Nephron progenitor cell (in vitro differentiated cells): ENCODE data around the gene IL1RN.
A peak's percentile ranks its signal among the peaks of the same experiment; 100 is the strongest.

Experiments
- DNase-seq: peaks from one replicate; pipeline ENCODE4 v3.0.0; 2021
- H3K27ac Mint-ChIP-seq: 2 replicates; pipeline ENCODE4 v1.8.0; 2021; ENCODE audit warnings: mild to moderate bottlenecking, moderate library complexity, mixed read lengths
- H3K27me3 Mint-ChIP-seq: 2 replicates; pipeline ENCODE4 v1.8.0; 2021; ENCODE audit warnings: mild to moderate bottlenecking, low read depth, mixed read lengths; ENCODE audit not compliant: poor library complexity
- H3K36me3 Mint-ChIP-seq: 2 replicates; pipeline ENCODE4 v1.8.0; 2021; ENCODE audit warnings: low read depth, mixed read lengths
- H3K4me1 Mint-ChIP-seq: 2 replicates; pipeline ENCODE4 v1.8.0; 2021; ENCODE audit warnings: mixed read lengths
- H3K4me3 Mint-ChIP-seq: 2 replicates; pipeline ENCODE4 v1.8.0; 2021; ENCODE audit warnings: mild to moderate bottlenecking, moderate library complexity, mixed read lengths
- H3K9me3 Mint-ChIP-seq: 2 replicates; pipeline ENCODE4 v1.8.0; 2021; ENCODE audit warnings: mild to moderate bottlenecking, moderate library complexity, mixed read lengths
- TF ChIP-seq, protein P1 (sequence below): fragments of 200-600 bp; sonication (generic); IDR thresholded peaks from 2 replicates; pipeline ENCODE4 v1.5.0; 2021; ENCODE audit warnings: antibody characterized with exemption

Gene IL1RN

DNA sequence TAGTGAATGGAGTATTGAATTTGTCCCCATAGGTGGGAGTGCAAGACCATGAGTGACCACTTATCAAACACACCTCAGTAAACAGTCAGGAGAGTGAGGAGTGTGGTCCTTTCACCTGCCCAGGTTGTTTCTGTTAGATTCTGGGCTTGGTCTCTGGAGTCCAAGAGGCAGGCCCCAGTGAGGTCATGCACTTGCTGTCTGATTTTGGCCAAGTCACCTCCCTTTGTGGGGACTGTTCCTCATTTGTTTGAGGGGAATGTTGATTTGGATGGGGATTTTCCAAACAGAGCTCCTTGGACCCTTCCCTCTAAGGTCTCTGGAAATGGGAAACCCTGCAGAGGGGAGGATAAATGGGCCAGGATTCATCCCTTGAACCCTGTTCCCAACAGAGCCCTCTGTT, 7.3 kb downstream of the IL1RN start:
- DNase-seq = no peak
- TF ChIP-seq, protein P1, sequence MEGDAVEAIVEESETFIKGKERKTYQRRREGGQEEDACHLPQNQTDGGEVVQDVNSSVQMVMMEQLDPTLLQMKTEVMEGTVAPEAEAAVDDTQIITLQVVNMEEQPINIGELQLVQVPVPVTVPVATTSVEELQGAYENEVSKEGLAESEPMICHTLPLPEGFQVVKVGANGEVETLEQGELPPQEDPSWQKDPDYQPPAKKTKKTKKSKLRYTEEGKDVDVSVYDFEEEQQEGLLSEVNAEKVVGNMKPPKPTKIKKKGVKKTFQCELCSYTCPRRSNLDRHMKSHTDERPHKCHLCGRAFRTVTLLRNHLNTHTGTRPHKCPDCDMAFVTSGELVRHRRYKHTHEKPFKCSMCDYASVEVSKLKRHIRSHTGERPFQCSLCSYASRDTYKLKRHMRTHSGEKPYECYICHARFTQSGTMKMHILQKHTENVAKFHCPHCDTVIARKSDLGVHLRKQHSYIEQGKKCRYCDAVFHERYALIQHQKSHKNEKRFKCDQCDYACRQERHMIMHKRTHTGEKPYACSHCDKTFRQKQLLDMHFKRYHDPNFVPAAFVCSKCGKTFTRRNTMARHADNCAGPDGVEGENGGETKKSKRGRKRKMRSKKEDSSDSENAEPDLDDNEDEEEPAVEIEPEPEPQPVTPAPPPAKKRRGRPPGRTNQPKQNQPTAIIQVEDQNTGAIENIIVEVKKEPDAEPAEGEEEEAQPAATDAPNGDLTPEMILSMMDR = no peak
- H3K4me3 Mint-ChIP-seq = no peak overlapping the region
- peaks cover 8% of the 10 kb centered on the region for H3K4me1 Mint-ChIP-seq
- H3K9me3 Mint-ChIP-seq = no peaks in the 10 kb centered on the region
- H3K36me3 Mint-ChIP-seq = no peaks in the 10 kb centered on the region
- H3K27ac Mint-ChIP-seq = no peak overlapping the region
- peaks cover 18% of the 10 kb centered on the region for H3K27me3 Mint-ChIP-seq

DNA sequence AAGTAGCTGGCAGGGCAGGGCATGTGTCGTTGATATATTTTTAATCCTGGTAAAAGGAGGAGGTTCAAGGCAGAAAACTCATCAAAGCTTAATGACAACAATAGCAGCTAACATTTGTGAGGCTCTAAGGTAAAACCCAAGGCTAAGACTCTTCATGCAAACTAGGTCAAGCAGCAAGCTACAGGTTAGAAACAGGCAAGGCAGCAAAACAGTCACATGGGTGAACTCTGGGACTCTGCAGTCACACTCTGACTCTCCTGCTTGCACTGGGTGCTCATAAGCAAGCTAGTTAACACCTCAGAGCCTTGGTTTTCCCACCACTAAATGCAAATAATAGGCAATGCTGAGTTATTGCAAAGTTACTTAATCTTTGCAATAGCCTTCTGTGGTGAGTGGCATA, 7.9 kb downstream of the IL1RN start:
- Mint-ChIP-seq H3K27me3 (peaks cover 15% of the 10 kb centered on the region), H3K4me3 (no peak overlapping the region), H3K27ac (no peak overlapping the region), H3K9me3 (no peaks in the 10 kb centered on the region), H3K4me1 (peaks cover 8% of the 10 kb centered on the region), H3K36me3 (no peaks in the 10 kb centered on the region)
- no peak for DNase-seq
- TF ChIP-seq, protein P1 = no peak

DNA sequence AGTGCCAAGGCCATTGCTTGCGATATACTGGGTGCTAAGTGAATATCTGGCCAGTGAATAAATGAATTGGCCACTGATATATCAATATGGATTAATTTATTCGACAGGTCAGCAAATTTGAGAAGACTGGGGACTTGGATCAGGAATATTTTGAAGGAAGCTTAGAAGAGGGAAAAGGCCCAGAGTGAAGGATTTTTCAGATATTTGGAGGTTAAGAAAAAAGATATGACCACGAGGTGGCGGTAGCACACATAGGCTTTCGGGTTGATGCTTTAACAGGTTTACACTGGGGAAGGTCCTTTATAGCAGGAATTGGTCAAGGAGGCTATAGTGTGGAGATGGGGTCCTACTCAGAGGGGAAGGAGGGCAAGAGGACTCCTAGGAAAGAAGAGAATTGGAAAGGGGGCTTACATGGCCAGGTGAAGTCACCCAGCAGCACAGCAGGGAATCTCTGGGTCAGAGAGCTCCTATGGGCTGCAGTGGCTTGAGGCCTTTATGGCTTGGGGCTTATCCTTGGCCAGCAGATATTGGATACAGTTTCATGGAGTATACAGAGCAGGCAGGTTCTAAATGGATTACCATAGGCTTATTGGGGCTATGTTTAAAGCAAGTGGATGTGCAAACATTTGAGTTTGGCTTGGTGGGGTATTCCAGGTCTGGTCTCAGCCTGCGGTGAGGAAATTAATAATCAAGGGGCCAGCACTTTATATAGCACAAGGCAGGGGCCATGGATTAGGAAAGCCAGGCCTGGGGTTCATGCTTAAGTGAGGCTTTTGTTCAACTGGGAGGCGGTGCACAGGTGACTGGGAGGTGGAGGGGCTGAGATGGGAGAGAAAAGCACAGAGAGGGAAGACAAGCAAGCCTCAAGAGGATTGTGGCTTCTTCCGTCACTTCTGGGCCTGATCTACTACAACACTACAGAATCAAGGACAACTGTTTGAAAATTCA, 9.7 kb downstream of the IL1RN start:
- Mint-ChIP-seq H3K4me3 (no peak overlapping the region), H3K27ac (no peak overlapping the region), H3K4me1 (peaks cover 15% of the 10 kb centered on the region), H3K27me3 (peaks cover 7% of the 10 kb centered on the region), H3K9me3 (no peaks in the 10 kb centered on the region), H3K36me3 (no peaks in the 10 kb centered on the region)
- TF ChIP-seq, protein P1 = peak; percentile 69
- DNase-seq = peak; percentile 52

DNA sequence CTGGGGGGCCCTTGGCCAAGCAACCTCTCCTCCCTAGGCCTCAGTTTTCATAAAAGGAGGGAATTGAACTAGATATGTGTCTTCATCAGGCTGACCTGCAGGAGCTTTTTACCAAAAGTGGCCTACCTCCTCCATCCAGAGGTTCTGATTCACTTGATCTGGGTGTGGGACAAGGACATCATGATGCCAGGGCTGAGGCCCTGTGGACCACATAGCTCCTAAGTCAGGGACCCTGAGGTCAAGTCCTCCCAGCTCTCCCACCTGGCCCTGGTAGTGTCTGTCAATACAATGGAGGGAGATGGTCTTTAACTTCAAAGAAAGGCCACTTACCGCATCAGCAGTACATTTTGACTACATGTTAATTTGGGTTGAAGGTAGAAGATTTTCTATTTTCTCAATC, 10.4 kb downstream of the IL1RN start:
- DNase-seq = no peak

DNA sequence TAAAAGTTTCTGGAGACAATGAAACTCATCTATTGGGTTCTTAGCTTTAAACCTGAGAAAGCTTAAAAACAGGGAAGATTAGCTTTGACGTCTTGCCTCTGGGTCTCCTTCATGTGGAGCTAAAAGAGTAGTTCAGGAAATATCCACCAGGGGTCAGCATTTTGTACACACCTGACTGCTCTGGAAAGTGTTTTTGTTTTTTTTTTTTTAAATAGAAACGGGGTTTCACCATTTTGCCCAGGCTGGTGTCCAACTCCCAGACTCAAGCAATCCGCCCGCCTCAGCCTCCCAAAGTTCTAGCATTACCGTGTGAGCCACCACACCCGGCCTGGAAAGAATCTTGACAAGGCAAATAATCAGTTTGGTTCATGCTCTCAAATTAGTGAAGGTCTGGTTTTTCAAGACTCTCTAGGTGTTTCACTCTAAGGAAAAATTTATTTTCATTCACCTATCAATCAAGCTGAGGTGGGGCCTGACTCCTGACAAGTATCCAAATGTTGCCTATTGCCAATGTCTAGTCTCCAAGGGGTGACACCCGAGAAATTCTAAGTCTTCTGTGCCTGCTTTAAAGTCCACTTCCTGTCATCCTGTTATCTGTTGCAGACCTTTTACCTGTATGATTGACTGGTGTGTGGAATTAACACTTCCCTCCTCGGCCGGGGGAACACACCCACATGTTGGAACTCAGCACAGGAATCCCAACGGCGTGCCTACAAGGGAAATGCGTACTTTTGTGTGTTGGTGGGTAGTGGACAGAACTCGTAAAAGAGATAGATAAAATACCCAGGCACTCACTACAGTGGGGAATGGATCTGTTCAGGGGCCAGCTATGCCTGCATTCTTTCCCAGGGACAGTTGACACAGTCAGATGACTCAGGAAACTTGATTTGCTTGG, 11.3 kb downstream of the IL1RN start:
- TF ChIP-seq, protein P1 = peak; percentile 82
- Mint-ChIP-seq H3K4me3 (no peak overlapping the region), H3K4me1 (peaks cover 15% of the 10 kb centered on the region), H3K9me3 (no peaks in the 10 kb centered on the region), H3K27me3 (peaks cover 7% of the 10 kb centered on the region), H3K36me3 (no peaks in the 10 kb centered on the region), H3K27ac (peak overlapping the region; percentile 40)
- DNase-seq = peak; percentile 35

More for the DNA sequence above, 10.4 kb downstream of the IL1RN start:
- Mint-ChIP-seq H3K27me3 (peaks cover 7% of the 10 kb centered on the region), H3K4me3 (no peak overlapping the region), H3K27ac (no peak overlapping the region), H3K4me1 (peaks cover 15% of the 10 kb centered on the region), H3K36me3 (no peaks in the 10 kb centered on the region), H3K9me3 (no peaks in the 10 kb centered on the region)
- TF ChIP-seq, protein P1 = no peak
